ENCODE results near the gene TMBIM6. TPM values are rescaled to one million over a fixed set of nuclear protein-coding genes. Genes with fewer than 3 reads are reported as not detected.

The TMBIM6 gene
- polyA plus RNA-seq, 2 of the 4 experiments (the other 2 are of a cell fraction) = 331 to 1,255 TPM

DNA sequence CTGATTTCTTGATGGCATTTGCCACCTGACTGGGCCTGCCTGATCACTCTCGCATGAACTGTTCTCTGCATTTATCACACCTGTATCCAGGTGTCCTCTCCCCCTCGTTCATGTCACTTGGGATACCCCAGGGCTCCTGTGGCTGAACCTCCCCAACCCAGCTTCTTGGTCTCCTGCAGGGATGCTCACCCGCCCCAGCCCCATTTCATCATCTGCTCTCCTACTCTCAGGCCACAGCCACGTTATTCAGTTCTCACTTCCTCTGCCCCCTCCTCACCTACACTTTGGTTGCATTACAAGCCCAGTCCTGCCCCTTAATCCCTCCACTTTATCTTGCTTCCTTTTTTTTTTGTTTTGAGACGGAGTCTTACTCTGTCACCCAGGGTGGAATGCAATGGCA lies 35.5 kb downstream of the TMBIM6 start:
- DNase-seq (ENCODE audit: low read depth in 1 of 2, low spot score in 1 of 2) (no peak), ATAC-seq (no peak), FAIRE-seq (no peak)
- H3K9me3 ChIP-seq = no peaks in the 10 kb centered on the region
- no peak for TF ChIP-seq HEYL (CRISPR knock-in tag; IDR thresholded peaks at IDR 0.05)
- no peak for TF ChIP-seq NPAS2 (CRISPR knock-in tag; IDR thresholded peaks at IDR 0.05; ENCODE audit: borderline replicate concordance)
- no peak for TF ChIP-seq CBX8 (IDR thresholded peaks at IDR 0.05)
- TF ChIP-seq, protein P1, sequence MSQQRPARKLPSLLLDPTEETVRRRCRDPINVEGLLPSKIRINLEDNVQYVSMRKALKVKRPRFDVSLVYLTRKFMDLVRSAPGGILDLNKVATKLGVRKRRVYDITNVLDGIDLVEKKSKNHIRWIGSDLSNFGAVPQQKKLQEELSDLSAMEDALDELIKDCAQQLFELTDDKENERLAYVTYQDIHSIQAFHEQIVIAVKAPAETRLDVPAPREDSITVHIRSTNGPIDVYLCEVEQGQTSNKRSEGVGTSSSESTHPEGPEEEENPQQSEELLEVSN (IDR thresholded peaks at IDR 0.05; ENCODE audit: borderline replicate concordance, low read depth) = no peak
- no peak for TF ChIP-seq HOXB5 (CRISPR knock-in tag; IDR thresholded peaks at IDR 0.05)
- TF ChIP-seq, protein P2, sequence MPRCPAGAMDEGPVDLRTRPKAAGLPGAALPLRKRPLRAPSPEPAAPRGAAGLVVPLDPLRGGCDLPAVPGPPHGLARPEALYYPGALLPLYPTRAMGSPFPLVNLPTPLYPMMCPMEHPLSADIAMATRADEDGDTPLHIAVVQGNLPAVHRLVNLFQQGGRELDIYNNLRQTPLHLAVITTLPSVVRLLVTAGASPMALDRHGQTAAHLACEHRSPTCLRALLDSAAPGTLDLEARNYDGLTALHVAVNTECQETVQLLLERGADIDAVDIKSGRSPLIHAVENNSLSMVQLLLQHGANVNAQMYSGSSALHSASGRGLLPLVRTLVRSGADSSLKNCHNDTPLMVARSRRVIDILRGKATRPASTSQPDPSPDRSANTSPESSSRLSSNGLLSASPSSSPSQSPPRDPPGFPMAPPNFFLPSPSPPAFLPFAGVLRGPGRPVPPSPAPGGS (IDR thresholded peaks at IDR 0.05) = no peak
- TF ChIP-seq EHMT2 (IDR thresholded peaks at IDR 0.05; ENCODE audit: low read depth) = no peak
- no peak for TF ChIP-seq SREBF2 (IDR thresholded peaks at IDR 0.05)
- TF ChIP-seq ZFP36 (IDR thresholded peaks at IDR 0.05; ENCODE audit: borderline replicate concordance, partially characterized antibody) = no peak
- H3K27ac ChIP-seq = peak overlapping the region; percentile 25 to 67; a peak in 5 of 6 replicates
- ChIA-PET POLR2A (no interaction called here), CTCF (interaction anchor here (0.6 to 5.9 kb wide), 31 partner anchors 9 to 290 kb away, joined by 3 to 69 read pairs (median 6); no protein-coding TSS in a partner anchor)
- no peaks in the 10 kb centered on the region for H3K4me1 ChIP-seq
- H3K4me3 ChIP-seq = no peak overlapping the region
- 90% methylated on average over 5 of the region's 5 CpGs for WGBS (ENCODE audit: missing lambda C conversion rate)
- peak overlapping the region; percentile 41; the same call in 1 of the 3 replicates for H3K4me2 ChIP-seq

DNA sequence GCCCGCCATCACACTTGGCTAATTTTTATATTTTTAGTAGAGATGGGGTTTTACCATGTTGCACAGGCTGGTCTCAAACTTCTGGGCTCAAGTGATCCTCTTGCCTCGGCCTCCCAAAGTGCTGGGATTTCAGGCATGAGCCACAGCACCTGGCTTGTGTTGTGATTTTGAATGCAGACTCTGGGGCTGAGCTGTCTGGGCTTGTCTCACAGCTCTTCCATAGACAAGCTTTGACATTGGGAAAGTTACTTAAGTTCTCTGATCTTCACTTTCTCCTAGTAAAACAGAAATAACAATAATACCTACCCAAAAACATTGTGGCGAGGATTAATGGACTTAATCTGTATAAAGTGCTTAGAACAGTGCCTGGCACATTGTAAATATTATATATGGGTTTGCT lies 36.0 kb downstream of the TMBIM6 start:
- WGBS (ENCODE audit: missing lambda C conversion rate) = 77% methylated on average over 3 of the region's 3 CpGs
- POLR2A ChIA-PET = no interaction called here
- CTCF ChIA-PET = interaction anchor here (0.6 to 5.9 kb wide), 38 partner anchors 9 to 289 kb away, joined by 3 to 69 read pairs (median 6); no protein-coding TSS in a partner anchor
- FAIRE-seq (no peak), ATAC-seq (no peak), DNase-seq (ENCODE audit: low read depth in 1 of 2, low spot score in 1 of 2) (no peak)
- no peak for TF ChIP-seq SREBF2 (IDR thresholded peaks at IDR 0.05)
- no peak for TF ChIP-seq HDAC2 (IDR thresholded peaks at IDR 0.05)
- TF ChIP-seq MAZ (IDR thresholded peaks at IDR 0.05; ENCODE audit: borderline replicate concordance, low read depth, low read length) = no peak
- no peak for TF ChIP-seq TP53 (CRISPR knock-in tag; IDR thresholded peaks at IDR 0.05)
- TF ChIP-seq, protein P3, sequence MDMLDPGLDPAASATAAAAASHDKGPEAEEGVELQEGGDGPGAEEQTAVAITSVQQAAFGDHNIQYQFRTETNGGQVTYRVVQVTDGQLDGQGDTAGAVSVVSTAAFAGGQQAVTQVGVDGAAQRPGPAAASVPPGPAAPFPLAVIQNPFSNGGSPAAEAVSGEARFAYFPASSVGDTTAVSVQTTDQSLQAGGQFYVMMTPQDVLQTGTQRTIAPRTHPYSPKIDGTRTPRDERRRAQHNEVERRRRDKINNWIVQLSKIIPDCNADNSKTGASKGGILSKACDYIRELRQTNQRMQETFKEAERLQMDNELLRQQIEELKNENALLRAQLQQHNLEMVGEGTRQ (IDR thresholded peaks at IDR 0.05) = no peak
- H3K4me3 ChIP-seq = no peak overlapping the region
- no peak overlapping the region for H3K4me2 ChIP-seq
- H3K9me3 ChIP-seq = no peaks in the 10 kb centered on the region
- no peaks in the 10 kb centered on the region for H3K4me1 ChIP-seq
- H3K27ac ChIP-seq = no peak overlapping the region

DNA sequence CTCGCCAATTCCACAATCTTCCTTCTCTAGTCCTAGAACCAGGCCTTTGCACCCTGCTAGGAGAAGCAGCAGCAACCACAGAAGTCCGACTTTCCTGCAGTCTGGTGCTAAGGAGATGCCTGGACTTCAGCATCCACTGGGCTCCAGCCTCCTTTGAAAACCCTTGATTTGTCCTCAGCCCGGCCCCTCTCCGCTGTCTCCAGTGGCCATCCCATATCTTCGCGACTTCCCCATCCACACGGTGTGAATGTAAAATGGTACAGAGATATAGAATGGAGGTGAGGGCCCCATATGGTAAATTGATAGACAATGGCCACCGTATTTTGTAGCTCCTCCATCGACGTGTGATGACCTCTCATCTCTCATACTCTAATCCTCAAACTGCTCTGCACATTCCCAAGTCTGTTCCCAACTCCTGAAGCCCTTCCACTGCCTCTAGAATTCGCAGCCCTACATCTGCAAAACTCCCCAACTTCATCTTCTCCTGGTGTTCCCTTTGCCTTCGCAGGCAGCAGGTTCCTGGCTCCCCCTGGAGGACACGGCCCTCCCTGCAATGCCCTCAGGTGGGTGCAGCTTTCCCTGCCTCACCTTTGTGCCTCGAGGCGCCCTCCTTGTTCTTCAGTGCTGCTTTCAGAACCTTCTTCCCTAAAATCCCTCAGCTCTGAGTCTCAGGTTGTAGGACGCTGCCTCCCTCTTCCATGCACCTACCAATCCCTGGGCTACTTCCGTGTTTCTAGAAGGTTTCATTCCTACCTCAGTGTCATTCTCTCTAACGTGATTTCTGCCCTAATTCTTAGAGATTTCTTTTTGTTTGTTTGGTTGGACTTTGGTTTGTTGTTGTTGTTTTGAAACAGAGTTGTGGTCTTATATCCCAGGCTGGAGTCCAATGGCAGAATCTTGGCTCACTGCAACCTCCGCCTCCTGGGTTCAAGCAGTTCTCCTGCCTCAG lies 36.7 kb downstream of the TMBIM6 start:
- peak; percentile 51 to 85 for DNase-seq (ENCODE audit: low read depth in 1 of 2, low spot score in 1 of 2)
- no peak overlapping the region for H3K27ac ChIP-seq
- no peaks in the 10 kb centered on the region for H3K9me3 ChIP-seq
- H3K4me1 ChIP-seq = no peaks in the 10 kb centered on the region
- ATAC-seq = peak; percentile 77 to 83
- WGBS (ENCODE audit: missing lambda C conversion rate) = 53% methylated on average over 19 of the region's 19 CpGs
- CTCF ChIA-PET = interaction anchor here (0.6 to 5.9 kb wide), 46 partner anchors 9 to 289 kb away, joined by 3 to 69 read pairs (median 6); partner anchors contain the start of gene TMBIM6
- H3K4me2 ChIP-seq = no peak overlapping the region
- FAIRE-seq = no peak
- no peak overlapping the region for H3K4me3 ChIP-seq
- TF ChIP-seq JUNB (IDR thresholded peaks at IDR 0.05) (no peak), FOSB (CRISPR knock-in tag; IDR thresholded peaks at IDR 0.05) (no peak), NR3C1 (IDR thresholded peaks at IDR 0.05) (no peak), SMC3 (IDR thresholded peaks at IDR 0.05) (peak; percentile 54), HOXA7 (CRISPR knock-in tag; IDR thresholded peaks at IDR 0.05) (no peak), MAFK (IDR thresholded peaks at IDR 0.05; ENCODE audit: partially characterized antibody) (no peak), CBX8 (IDR thresholded peaks at IDR 0.05) (no peak), BHLHE40 (IDR thresholded peaks at IDR 0.05; ENCODE audit: low read depth, low read length) (no peak), RCOR1 (IDR thresholded peaks at IDR 0.05; ENCODE audit: low read depth, low read length) (no peak), ZSCAN20 (CRISPR knock-in tag; IDR thresholded peaks at IDR 0.05) (no peak), HOXB5 (CRISPR knock-in tag; IDR thresholded peaks at IDR 0.05) (no peak), MAZ (IDR thresholded peaks at IDR 0.05; ENCODE audit: borderline replicate concordance, low read depth, low read length) (no peak), KDM1A (IDR thresholded peaks at IDR 0.05; ENCODE audit: low read depth) (no peak), RNF2 (IDR thresholded peaks at IDR 0.05; ENCODE audit: borderline replicate concordance, low read depth) (no peak), RAD21 (conservative IDR thresholded peaks at IDR 0.05 in 1 of 2, IDR thresholded peaks at IDR 0.05 in 1 of 2) (peak; percentile 52 to 67), EHF (CRISPR knock-in tag; IDR thresholded peaks at IDR 0.05) (no peak), ZC3H11A (IDR thresholded peaks at IDR 0.05) (no peak), PHF8 (IDR thresholded peaks at IDR 0.05; ENCODE audit: borderline replicate concordance, low read depth) (no peak)
- TF ChIP-seq, protein P4, sequence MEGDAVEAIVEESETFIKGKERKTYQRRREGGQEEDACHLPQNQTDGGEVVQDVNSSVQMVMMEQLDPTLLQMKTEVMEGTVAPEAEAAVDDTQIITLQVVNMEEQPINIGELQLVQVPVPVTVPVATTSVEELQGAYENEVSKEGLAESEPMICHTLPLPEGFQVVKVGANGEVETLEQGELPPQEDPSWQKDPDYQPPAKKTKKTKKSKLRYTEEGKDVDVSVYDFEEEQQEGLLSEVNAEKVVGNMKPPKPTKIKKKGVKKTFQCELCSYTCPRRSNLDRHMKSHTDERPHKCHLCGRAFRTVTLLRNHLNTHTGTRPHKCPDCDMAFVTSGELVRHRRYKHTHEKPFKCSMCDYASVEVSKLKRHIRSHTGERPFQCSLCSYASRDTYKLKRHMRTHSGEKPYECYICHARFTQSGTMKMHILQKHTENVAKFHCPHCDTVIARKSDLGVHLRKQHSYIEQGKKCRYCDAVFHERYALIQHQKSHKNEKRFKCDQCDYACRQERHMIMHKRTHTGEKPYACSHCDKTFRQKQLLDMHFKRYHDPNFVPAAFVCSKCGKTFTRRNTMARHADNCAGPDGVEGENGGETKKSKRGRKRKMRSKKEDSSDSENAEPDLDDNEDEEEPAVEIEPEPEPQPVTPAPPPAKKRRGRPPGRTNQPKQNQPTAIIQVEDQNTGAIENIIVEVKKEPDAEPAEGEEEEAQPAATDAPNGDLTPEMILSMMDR (IDR thresholded peaks at IDR 0.05) = peak; percentile 64
- POLR2A ChIA-PET = interaction anchor here (0.6 to 0.8 kb wide), 2 partner anchors 37 to 130 kb away, joined by 3 read pairs; no protein-coding TSS in a partner anchor

Data from A549 (cell line).